Karpas-422 (cell line): ENCODE data around the gene GMPPB. TPM values are rescaled to one million over a fixed set of nuclear protein-coding genes. Genes with fewer than 3 reads are reported as not detected.

Experiments used
- DNase-seq: peaks from one replicate; pipeline ENCODE4 v3.0.0-alpha.2; 2015
- H2AFZ ChIP-seq: fragments of 200-600 bp; sonication (generic); 2 replicates; pipeline ENCODE4 v1.6.1; 2014; ENCODE audit warnings: antibody characterized with exemption, low read length, mixed read lengths
- H3K27ac ChIP-seq: fragments of 200-600 bp; sonication (generic); 2 replicates; pipeline ENCODE4 v1.5.1; 2014; ENCODE audit warnings: mild to moderate bottlenecking, low read length, moderate library complexity
- H3K27me3 ChIP-seq: fragments of 200-600 bp; sonication (generic); 2 replicates; pipeline ENCODE4 v1.6.1; 2014; ENCODE audit warnings: low read length, mixed read lengths
- H3K36me3 ChIP-seq: fragments of 200-600 bp; sonication (generic); 2 replicates; pipeline ENCODE4 v1.6.1; 2014; ENCODE audit warnings: low read length, mixed read lengths; ENCODE audit not compliant: insufficient read depth
- H3K4me1 ChIP-seq: fragments of 200-600 bp; sonication (generic); 2 replicates; pipeline ENCODE4 v1.6.1; 2014; ENCODE audit warnings: mild to moderate bottlenecking, low read length, mixed read lengths
- H3K4me2 ChIP-seq: fragments of 200-600 bp; sonication (generic); 2 replicates; pipeline ENCODE4 v1.6.1; 2014; ENCODE audit warnings: low read length, low read depth, mild to moderate bottlenecking; ENCODE audit not compliant: poor library complexity, severe bottlenecking
- H3K4me3 ChIP-seq: fragments of 200-600 bp; sonication (generic); 2 replicates; pipeline ENCODE4 v1.5.1; 2014; ENCODE audit warnings: mild to moderate bottlenecking, antibody characterized with exemption, low read length, mixed read lengths
- H3K79me2 ChIP-seq: fragments of 200-600 bp; sonication (generic); 2 replicates; pipeline ENCODE4 v1.6.1; 2014; ENCODE audit warnings: mild to moderate bottlenecking, low read length, mixed read lengths
- H3K9ac ChIP-seq: fragments of 200-600 bp; sonication (generic); 2 replicates; pipeline ENCODE4 v1.6.0; 2014; ENCODE audit warnings: low read length
- H3K9me2 ChIP-seq: fragments of 200-600 bp; sonication (generic), shearing (Covaris generic); replicated peaks from 2 replicates; pipeline ENCODE4 v1.6.0; 2014; ENCODE audit warnings: mild to moderate bottlenecking, low read length, moderate library complexity; ENCODE audit not compliant: insufficient read depth
- H3K9me3 ChIP-seq: fragments of 300-700, 200-600 bp; sonication (generic); 2 replicates; pipeline ENCODE4 v1.6.1; 2014; ENCODE audit warnings: low read length, mixed read lengths
- H4K20me1 ChIP-seq: fragments of 200-600 bp; sonication (generic); 2 replicates; pipeline ENCODE4 v1.6.1; 2014; ENCODE audit warnings: mild to moderate bottlenecking, antibody characterized with exemption, low read length, low read depth; ENCODE audit not compliant: insufficient read depth
- total RNA-seq: library from RNA; depleted of rRNA; stranded (reverse); fragments of >200 nt; shearing (Covaris generic); gene quantifications from 2 replicates; pipeline ENCODE4 v1.2.3, GENCODE V29; 2014; ENCODE audit warnings: low replicate concordance

The GMPPB gene
- total RNA-seq, 1 experiment from 2014 or later: 10.1 TPM

- Histone ChIP-seq H3K36me3 (no peaks in the 10 kb centered on the region), H4K20me1 (no peaks in the 10 kb centered on the region), H2AFZ (no peak overlapping the region)
Observed at GRCh38 chr3:49706456-49707112, 17.2 kb downstream of the GMPPB start.

GRCh38 chr3:49705390-49705960 is 18.3 kb downstream of the GMPPB start:
- no peaks in the 10 kb centered on the region for H3K9me3 ChIP-seq

More at GRCh38 chr3:49706456-49707112, 17.2 kb downstream of the GMPPB start:
- Histone ChIP-seq H3K27ac (no peak overlapping the region), H3K9me3 (no peaks in the 10 kb centered on the region), H3K79me2 (no peaks in the 10 kb centered on the region), H3K4me1 (no peaks in the 10 kb centered on the region), H3K4me2 (no peak overlapping the region), H3K9ac (no peak overlapping the region), H3K9me2 (no peaks in the 10 kb centered on the region), H3K4me3 (no peak overlapping the region), H3K27me3 (no peaks in the 10 kb centered on the region)
- DNase-seq: no peak

GRCh38 chr3:49704629-49705028 is 19.1 kb downstream of the GMPPB start:
- Histone ChIP-seq H3K4me1 (no peaks in the 10 kb centered on the region), H3K79me2 (no peaks in the 10 kb centered on the region), H3K9ac (no peak overlapping the region), H3K4me3 (no peak overlapping the region), H3K27ac (no peak overlapping the region), H2AFZ (no peak overlapping the region), H3K4me2 (no peak overlapping the region), H3K36me3 (no peaks in the 10 kb centered on the region), H4K20me1 (no peaks in the 10 kb centered on the region), H3K9me2 (no peaks in the 10 kb centered on the region), H3K27me3 (no peaks in the 10 kb centered on the region), H3K9me3 (no peaks in the 10 kb centered on the region)
- no peak for DNase-seq

More at GRCh38 chr3:49705390-49705960, 18.3 kb downstream of the GMPPB start:
- no peaks in the 10 kb centered on the region for H3K36me3 ChIP-seq
- no peaks in the 10 kb centered on the region for H3K4me1 ChIP-seq
- no peaks in the 10 kb centered on the region for H3K27me3 ChIP-seq
- H3K4me2 ChIP-seq: no peak overlapping the region
- H4K20me1 ChIP-seq: no peaks in the 10 kb centered on the region
- no peaks in the 10 kb centered on the region for H3K9me2 ChIP-seq
- H3K27ac ChIP-seq: no peak overlapping the region
- no peaks in the 10 kb centered on the region for H3K79me2 ChIP-seq
- no peak overlapping the region for H3K4me3 ChIP-seq
- H2AFZ ChIP-seq: no peak overlapping the region
- no peak for DNase-seq
- H3K9ac ChIP-seq: no peak overlapping the region

GRCh38 chr3:49703956-49704355 is 19.8 kb downstream of the GMPPB start:
- H3K9ac ChIP-seq: no peak overlapping the region
- H3K4me1 ChIP-seq: no peaks in the 10 kb centered on the region
- H3K27me3 ChIP-seq: no peaks in the 10 kb centered on the region
- H3K9me3 ChIP-seq: no peaks in the 10 kb centered on the region
- H3K79me2 ChIP-seq: no peaks in the 10 kb centered on the region
- no peaks in the 10 kb centered on the region for H3K36me3 ChIP-seq
- DNase-seq: no peak
- no peak overlapping the region for H3K27ac ChIP-seq
- H3K4me2 ChIP-seq: no peak overlapping the region
- H3K4me3 ChIP-seq: no peak overlapping the region
- H2AFZ ChIP-seq: no peak overlapping the region
- no peaks in the 10 kb centered on the region for H3K9me2 ChIP-seq
- no peaks in the 10 kb centered on the region for H4K20me1 ChIP-seq

- Histone ChIP-seq H3K9me3 (no peaks in the 10 kb centered on the region), H3K36me3 (no peaks in the 10 kb centered on the region)
Observed at GRCh38 chr3:49703443-49703927, 20.3 kb downstream of the GMPPB start.

GRCh38 chr3:49702672-49703071 is 21.1 kb downstream of the GMPPB start:
- no peaks in the 10 kb centered on the region for H3K4me1 ChIP-seq
- no peaks in the 10 kb centered on the region for H4K20me1 ChIP-seq
- no peak overlapping the region for H2AFZ ChIP-seq
- H3K36me3 ChIP-seq: no peaks in the 10 kb centered on the region
- H3K9ac ChIP-seq: no peak overlapping the region
- H3K4me2 ChIP-seq: no peak overlapping the region
- no peak overlapping the region for H3K4me3 ChIP-seq
- no peak overlapping the region for H3K27ac ChIP-seq
- H3K79me2 ChIP-seq: no peaks in the 10 kb centered on the region
- no peaks in the 10 kb centered on the region for H3K27me3 ChIP-seq
- no peaks in the 10 kb centered on the region for H3K9me3 ChIP-seq
- no peak for DNase-seq
- H3K9me2 ChIP-seq: no peaks in the 10 kb centered on the region

More at GRCh38 chr3:49703443-49703927, 20.3 kb downstream of the GMPPB start:
- no peaks in the 10 kb centered on the region for H3K27me3 ChIP-seq
- no peaks in the 10 kb centered on the region for H3K4me1 ChIP-seq
- no peak overlapping the region for H3K4me3 ChIP-seq
- no peak overlapping the region for H3K27ac ChIP-seq
- H2AFZ ChIP-seq: no peak overlapping the region
- no peaks in the 10 kb centered on the region for H3K79me2 ChIP-seq
- DNase-seq: peak; percentile 87
- H4K20me1 ChIP-seq: no peaks in the 10 kb centered on the region
- H3K4me2 ChIP-seq: no peak overlapping the region
- H3K9me2 ChIP-seq: no peaks in the 10 kb centered on the region
- H3K9ac ChIP-seq: no peak overlapping the region

GRCh38 chr3:49701388-49702077 is 22.2 kb downstream of the GMPPB start:
- H3K4me2 ChIP-seq: no peak overlapping the region
- H3K4me1 ChIP-seq: no peaks in the 10 kb centered on the region
- peak; percentile 65 for DNase-seq
- no peaks in the 10 kb centered on the region for H3K27me3 ChIP-seq
- no peak overlapping the region for H2AFZ ChIP-seq
- no peaks in the 10 kb centered on the region for H3K36me3 ChIP-seq
- no peak overlapping the region for H3K9ac ChIP-seq
- no peak overlapping the region for H3K4me3 ChIP-seq
- no peak overlapping the region for H3K27ac ChIP-seq
- no peaks in the 10 kb centered on the region for H3K9me3 ChIP-seq
- H4K20me1 ChIP-seq: no peaks in the 10 kb centered on the region
- no peaks in the 10 kb centered on the region for H3K79me2 ChIP-seq
- H3K9me2 ChIP-seq: no peaks in the 10 kb centered on the region

- Histone ChIP-seq H3K79me2 (no peaks in the 10 kb centered on the region), H3K9ac (no peak overlapping the region), H3K4me2 (no peak overlapping the region), H3K4me3 (no peak overlapping the region), H3K27ac (no peak overlapping the region), H3K36me3 (no peaks in the 10 kb centered on the region), H3K4me1 (no peaks in the 10 kb centered on the region), H3K9me2 (no peaks in the 10 kb centered on the region), H4K20me1 (no peaks in the 10 kb centered on the region), H3K9me3 (no peaks in the 10 kb centered on the region), H3K27me3 (no peaks in the 10 kb centered on the region), H2AFZ (no peak overlapping the region)
- no peak for DNase-seq
Observed at GRCh38 chr3:49700453-49701128, 23.2 kb downstream of the GMPPB start.
